ENCODE data around the gene S100P. TPM values are rescaled to one million over a fixed set of nuclear protein-coding genes. Genes with fewer than 3 reads are reported as not detected.

S100P gene
- total and polyA plus RNA-seq, 4 donors: 0.42 to 3.1 (median 2.3) TPM

- Histone ChIP-seq H3K9ac (ENCODE audit: low read depth in 1 of 2, low read length in 2 of 2) (no peak overlapping the region), H3K27ac (ENCODE audit: low read depth in 1 of 2, low read length in 2 of 2) (no peak overlapping the region), H3K27me3 (ENCODE audit: control insufficient read depth in 4 of 4, insufficient read depth in 4 of 4, low read length in 3 of 4) (no peaks in the 10 kb centered on the region), H3K9me3 (ENCODE audit: control insufficient read depth in 4 of 4, low read length in 3 of 4) (no peaks in the 10 kb centered on the region), H3K4me1 (ENCODE audit: control insufficient read depth in 4 of 4, insufficient read depth in 4 of 4, low read length in 3 of 4) (peaks cover 17 to 41% (median 30%) of the 10 kb centered on the region in 4 donors), H3K36me3 (ENCODE audit: control insufficient read depth in 4 of 4, insufficient read depth in 3 of 4, low read depth in 1 of 4, low read length in 3 of 4) (no peaks in the 10 kb centered on the region), H3K4me3 (ENCODE audit: low read depth in 1 of 3, low read length in 3 of 3) (no peak overlapping the region)
- DNase-seq (ENCODE audit: low spot score): no peak
- 96% methylated on average over 8 of the region's 8 CpGs for WGBS
- TF ChIP-seq HNF4G (IDR thresholded peaks at IDR 0.05) (no peak), REST (IDR thresholded peaks at IDR 0.05) (no peak), EGR1 (IDR thresholded peaks at IDR 0.05; ENCODE audit: low read depth in 2 of 2) (no peak), FOXA2 (IDR thresholded peaks at IDR 0.05) (no peak), ATF3 (IDR thresholded peaks at IDR 0.05) (no peak), GABPA (IDR thresholded peaks at IDR 0.05 in 1 of 2, conservative IDR thresholded peaks at IDR 0.05 in 1 of 2) (no peak), TAF1 (conservative IDR thresholded peaks at IDR 0.05) (no peak), ZBTB33 (IDR thresholded peaks at IDR 0.05) (no peak), CTCF (IDR thresholded peaks at IDR 0.05; ENCODE audit: low read depth, low read length, missing input control) (no peak), JUND (IDR thresholded peaks at IDR 0.05) (no peak), NR2F2 (IDR thresholded peaks at IDR 0.05) (no peak), SP1 (IDR thresholded peaks at IDR 0.05) (no peak), RXRA (IDR thresholded peaks at IDR 0.05) (no peak), MAX (IDR thresholded peaks at IDR 0.05) (no peak), HNF4A (conservative IDR thresholded peaks at IDR 0.05) (no peak), YY1 (IDR thresholded peaks at IDR 0.05) (no peak)
These were observed 1.3 kb upstream of the S100P start for GRCh38 chr4:6692379-6692778.

GRCh38 chr4:6692806-6693205, 872 bp upstream of the S100P start:
- 81% methylated on average over 3 of the region's 3 CpGs for WGBS
- no peak overlapping the region for H3K4me3 ChIP-seq (ENCODE audit: low read depth in 1 of 3, low read length in 3 of 3)
- H3K9me3 ChIP-seq (ENCODE audit: control insufficient read depth in 4 of 4, low read length in 3 of 4): no peaks in the 10 kb centered on the region
- H3K9ac ChIP-seq (ENCODE audit: low read depth in 1 of 2, low read length in 2 of 2): no peak overlapping the region
- H3K27ac ChIP-seq (ENCODE audit: low read depth in 1 of 2, low read length in 2 of 2): no peak overlapping the region
- TF ChIP-seq REST (IDR thresholded peaks at IDR 0.05) (no peak), RXRA (IDR thresholded peaks at IDR 0.05) (no peak), FOXA1 (IDR thresholded peaks at IDR 0.05) (no peak)
- H3K27me3 ChIP-seq (ENCODE audit: control insufficient read depth in 4 of 4, insufficient read depth in 4 of 4, low read length in 3 of 4): no peaks in the 10 kb centered on the region
- no peak for DNase-seq (ENCODE audit: low spot score)
- H3K4me1 ChIP-seq (ENCODE audit: control insufficient read depth in 4 of 4, insufficient read depth in 4 of 4, low read length in 3 of 4): peaks cover 17 to 41% (median 30%) of the 10 kb centered on the region in 4 donors
- H3K36me3 ChIP-seq (ENCODE audit: control insufficient read depth in 4 of 4, insufficient read depth in 3 of 4, low read depth in 1 of 4, low read length in 3 of 4): no peaks in the 10 kb centered on the region

Data from liver (tissue), 9 donors.